Measurements from ENCODE around the gene ATP11A.

DNA sequence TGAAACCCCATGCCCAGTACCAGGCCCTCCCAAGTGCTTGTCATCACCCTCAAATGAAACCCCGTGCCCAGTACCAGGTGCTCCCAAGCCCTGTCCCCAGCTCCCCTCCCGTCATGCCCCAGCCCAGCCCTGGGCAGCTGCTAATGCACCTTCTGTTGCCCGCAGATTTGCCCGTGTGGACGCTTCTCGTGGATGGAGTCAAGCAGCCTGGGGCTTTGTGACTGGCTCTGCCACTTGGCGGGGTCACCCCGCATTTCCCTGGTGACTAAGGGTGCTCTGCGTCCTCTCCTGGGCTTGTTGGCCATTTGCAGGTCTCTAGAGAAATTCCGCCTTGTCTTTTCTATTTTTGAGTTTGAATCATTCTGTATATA is 82.7 kb downstream of the ATP11A start:
- TF ChIP-seq CTCF (IDR thresholded peaks at IDR 0.05) (no peak), POLR2AphosphoS5 (IDR thresholded peaks at IDR 0.05) (no peak), POLR2A (IDR thresholded peaks at IDR 0.05) (no peak)
